Measurements from ENCODE around the gene KCNJ8. TPM values are rescaled to one million over a fixed set of nuclear protein-coding genes. Genes with fewer than 3 reads are reported as not detected.

Gene KCNJ8
- total RNA-seq, 1 experiment from 2014 or later: 2.7 TPM

DNA sequence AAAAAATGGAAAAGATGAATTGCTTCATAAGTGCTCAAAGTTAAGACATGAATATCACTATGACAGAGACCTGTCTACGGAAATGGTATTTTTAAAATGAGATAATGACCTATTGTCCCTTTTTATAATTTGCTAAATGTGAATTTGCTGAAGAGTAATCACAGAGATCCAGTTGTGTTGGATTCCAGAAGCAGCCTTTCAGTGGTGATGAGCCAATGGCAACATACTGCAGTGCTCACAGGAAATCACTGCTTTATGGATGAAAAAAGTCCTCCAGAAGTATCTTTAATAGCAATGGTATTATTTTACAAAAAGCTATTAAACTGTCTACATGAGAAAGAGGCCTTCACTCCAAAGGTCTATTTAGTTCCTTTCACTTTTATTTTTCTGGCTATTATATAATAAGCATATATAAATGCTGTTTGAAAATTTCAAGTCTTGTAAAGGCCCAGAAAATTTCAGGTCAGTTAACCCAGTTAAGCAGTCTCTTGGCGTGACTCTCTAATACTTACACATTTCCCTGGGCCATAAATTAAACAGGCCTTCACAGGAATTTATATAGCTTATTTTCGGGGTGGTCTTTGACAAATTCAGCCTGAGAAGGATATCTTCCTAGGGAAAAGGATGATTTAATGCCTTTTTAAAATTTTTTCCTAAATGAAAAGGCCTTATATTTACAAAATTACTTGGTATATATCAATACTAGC lies 55.4 kb downstream of the KCNJ8 start:
- no peak for DNase-seq (ENCODE audit: extremely low read depth, low read depth)

DNA sequence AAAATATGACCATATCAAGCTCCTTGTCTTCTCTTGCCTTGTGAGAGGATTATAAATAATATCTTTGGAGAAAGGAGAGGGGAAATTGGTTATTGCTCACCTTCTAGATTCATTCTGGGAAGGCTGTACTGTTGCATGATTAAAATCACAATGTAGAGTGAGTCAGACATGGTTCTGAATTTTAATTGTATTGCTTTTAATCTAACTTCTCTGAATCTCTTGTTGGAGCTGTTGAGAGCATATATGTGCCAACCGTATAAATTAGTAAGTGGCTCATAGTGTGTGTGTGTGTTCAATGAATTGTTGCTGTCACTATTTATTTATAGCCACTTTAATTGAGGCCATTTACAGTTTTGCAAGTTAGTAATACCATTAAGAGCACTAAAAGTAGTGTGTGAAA lies 56.1 kb downstream of the KCNJ8 start:
- DNase-seq (ENCODE audit: extremely low read depth, low read depth): no peak

DNA sequence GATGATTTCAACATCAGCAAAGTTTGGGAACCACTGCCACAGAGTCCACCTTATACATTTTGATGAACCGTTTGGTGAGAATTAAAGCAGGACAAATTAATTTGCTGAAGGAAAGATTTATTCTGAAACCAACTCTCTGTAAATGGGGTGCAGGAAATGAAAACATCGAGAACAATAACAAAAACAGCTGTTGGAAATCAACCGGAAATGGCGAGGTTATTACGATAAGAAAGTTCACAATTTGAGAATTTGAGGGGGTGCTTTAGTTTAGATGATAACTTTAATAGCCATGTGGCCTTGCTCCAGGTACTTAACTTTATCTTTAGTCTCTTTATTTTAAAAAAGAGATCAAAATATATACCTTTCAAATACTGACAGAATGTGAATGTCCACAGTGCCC lies 56.7 kb downstream of the KCNJ8 start:
- no peak for DNase-seq (ENCODE audit: extremely low read depth, low read depth)

DNA sequence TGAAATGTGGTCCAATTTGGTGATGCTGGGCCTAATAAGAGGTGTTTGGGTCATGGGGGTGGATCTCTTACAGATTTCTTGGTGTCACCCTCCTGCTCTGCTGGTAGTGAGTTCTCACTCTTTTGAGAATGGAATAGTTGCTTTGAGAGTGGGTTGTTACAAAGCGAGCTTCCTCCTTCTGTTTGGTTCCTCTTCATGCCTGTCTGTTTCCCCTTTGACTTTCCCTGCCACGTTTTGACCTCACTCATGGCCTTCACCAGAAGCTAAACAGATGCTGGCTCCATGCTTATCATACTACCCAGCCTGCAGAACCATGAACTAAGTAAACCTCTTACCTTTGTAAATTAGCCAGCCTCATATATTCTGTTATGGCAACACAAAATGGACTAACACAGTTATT lies 59.1 kb downstream of the KCNJ8 start:
- DNase-seq (ENCODE audit: extremely low read depth, low read depth): no peak

Other genes starting within 250 kb of the KCNJ8 start
- gene SPX, start 248.4 kb downstream of the KCNJ8 start, total RNA-seq (2014; rRNA removed; shearing (Covaris generic)): 310 and 328 TPM in 2 replicates
- not detected in 2 replicates for gene GYS2, start 169.9 kb downstream of the KCNJ8 start, total RNA-seq (2014; rRNA removed; shearing (Covaris generic))
- 1,086 and 1,158 TPM in 2 replicates for gene LDHB, start 116.9 kb downstream of the KCNJ8 start, total RNA-seq (2014; rRNA removed; shearing (Covaris generic))
- 42.3 and 49.2 TPM in 2 replicates for gene ABCC9, start 166.7 kb upstream of the KCNJ8 start, total RNA-seq (2014; rRNA removed; shearing (Covaris generic))

All from NCI-H460 (cell line).